ENCODE results near the gene TPCN1.

TPCN1 gene

DNA sequence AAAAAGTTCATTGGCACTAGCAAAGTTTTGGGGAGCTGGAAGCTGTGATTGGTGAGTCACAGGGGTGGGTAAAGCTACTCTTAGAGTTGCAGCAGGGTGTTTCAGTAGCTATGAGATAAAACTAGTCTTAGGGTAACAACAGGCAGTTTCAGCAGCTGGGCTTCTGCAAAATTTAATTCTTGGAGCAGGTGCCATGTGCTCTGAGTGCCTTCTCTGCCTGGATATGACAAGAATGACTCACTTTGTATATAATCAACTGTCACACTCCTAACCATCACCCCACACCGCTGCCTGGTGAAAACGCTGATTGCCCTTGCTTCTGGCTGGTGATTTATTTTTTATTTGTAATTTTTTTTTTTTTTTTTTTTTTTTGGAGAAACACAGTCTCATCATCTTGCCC lies 126.6 kb downstream of the TPCN1 start:
- DNase-seq, result peak; percentile 5
